Tibial artery (tissue), 4 donors: Measurements from ENCODE around the gene ADAM19.

ENCODE experiments used
- DNase-seq, 2 donors: peaks; one replicate each; pipeline ENCODE4 v3.0.0-alpha.2; 2019
- H3K27ac ChIP-seq, 2 donors: fragments of 200-600 bp; sonication (generic) in 1 of 2; 1 replicate in 1 of 2; 2 replicates in 1 of 2; pipeline ENCODE4 v1.5.1; 2018 to 2019; ENCODE audit warnings: mild to moderate bottlenecking in 1 of 2
- H3K27me3 ChIP-seq, 2 donors: fragments of 200-600 bp; sonication (generic) in 1 of 2; one replicate each; pipeline versions ENCODE4 v1.5.1 to v1.6.0; 2016 to 2019
- H3K36me3 ChIP-seq, 3 donors: fragments of 200-600 bp; sonication (generic) in 2 of 3; one replicate each; pipeline ENCODE4 v1.5.1; 2016 to 2019; ENCODE audit warnings: mild to moderate bottlenecking in 2 of 3
- H3K4me1 ChIP-seq, 4 donors: fragments of 200-600 bp; sonication (generic) in 2 of 4; 1 replicate in 3 of 4; 2 replicates in 1 of 4; pipeline ENCODE4 v1.5.1; 2016 to 2019
- H3K4me3 ChIP-seq, 2 donors: fragments of 200-600 bp; sonication (generic) in 1 of 2; 1 replicate in 1 of 2; 2 replicates in 1 of 2; pipeline ENCODE4 v1.5.1; 2018 to 2019; ENCODE audit warnings: mild to moderate bottlenecking in 2 of 2
- H3K9me3 ChIP-seq, 3 donors: fragments of 200-600 bp; sonication (generic) in 1 of 3; one replicate each; pipeline ENCODE4 v1.5.1; 2016 to 2019
- CTCF ChIP-seq, 2 experiments: fragments of 200-600 bp in 1 of 2; fragments of 450-650 bp in 1 of 2; IDR thresholded peaks; one replicate each; pipeline ENCODE4 v1.5.1; 2017 to 2019; ENCODE audit warnings: antibody characterized with exemption in 2 of 2, mild to moderate bottlenecking in 1 of 2, moderate library complexity in 1 of 2
- intact Hi-C: fragments of 100-400 bp; cut with DNase I; formaldehyde crosslinking; loops from one replicate; pipeline ENCODE4 v1.15.0; 2023; ENCODE audit warnings: low total_unique reads

The ADAM19 gene

GRCh38 chr5:157563929-157564716 lies 11.5 kb downstream of the ADAM19 start:
- intact Hi-C loops: no loop called here

GRCh38 chr5:157563373-157563928 lies 12.1 kb downstream of the ADAM19 start:
- H3K9me3 ChIP-seq: no peaks in the 10 kb centered on the region
- peak overlapping the region; percentile 75 to 80 for H3K27ac ChIP-seq
- TF ChIP-seq CTCF (IDR thresholded peaks at IDR 0.05): no peak
- no peaks in the 10 kb centered on the region for H3K27me3 ChIP-seq
- H3K4me1 ChIP-seq: peaks cover 0 to 66% (median 46%) of the 10 kb centered on the region in 4 donors
- peaks cover 0 to 8% (median 0%) of the 10 kb centered on the region in 3 donors for H3K36me3 ChIP-seq
- peak; percentile 31 to 81 for DNase-seq
- peak overlapping the region in 1 of 2 donors; percentile 3 for H3K4me3 ChIP-seq
- intact Hi-C loops: no loop called here

More at GRCh38 chr5:157563929-157564716, 11.5 kb downstream of the ADAM19 start:
- H3K36me3 ChIP-seq: peaks cover 0 to 8% (median 0%) of the 10 kb centered on the region in 3 donors
- no peaks in the 10 kb centered on the region for H3K27me3 ChIP-seq
- no peaks in the 10 kb centered on the region for H3K9me3 ChIP-seq
- H3K27ac ChIP-seq: peak overlapping the region; percentile 75 to 80
- peaks cover 0 to 59% (median 45%) of the 10 kb centered on the region in 4 donors for H3K4me1 ChIP-seq
- H3K4me3 ChIP-seq: peak overlapping the region in 1 of 2 donors; percentile 3
- no peak for TF ChIP-seq CTCF (IDR thresholded peaks at IDR 0.05)
- DNase-seq: peak in 1 of 2 donors; percentile 41

GRCh38 chr5:157562111-157562581 lies 13.4 kb downstream of the ADAM19 start:
- intact Hi-C loops: no loop called here
- Histone ChIP-seq H3K36me3 (peaks cover 0 to 5% (median 0%) of the 10 kb centered on the region in 3 donors), H3K27ac (peak overlapping the region; percentile 75 to 80), H3K4me1 (peaks cover 0 to 75% (median 49%) of the 10 kb centered on the region in 4 donors), H3K9me3 (no peaks in the 10 kb centered on the region), H3K27me3 (no peaks in the 10 kb centered on the region), H3K4me3 (peak overlapping the region in 1 of 2 donors; percentile 10)
- DNase-seq: peak; percentile 61 to 91
- peak in 1 of 2 experiments; percentile 7 for TF ChIP-seq CTCF (IDR thresholded peaks at IDR 0.05)

GRCh38 chr5:157561110-157561509 lies 14.5 kb downstream of the ADAM19 start:
- Histone ChIP-seq H3K27me3 (no peaks in the 10 kb centered on the region), H3K27ac (peak overlapping the region; percentile 75 to 80), H3K4me1 (peaks cover 0 to 75% (median 49%) of the 10 kb centered on the region in 4 donors), H3K4me3 (no peak overlapping the region), H3K36me3 (no peaks in the 10 kb centered on the region), H3K9me3 (no peaks in the 10 kb centered on the region)
- no peak for TF ChIP-seq CTCF (IDR thresholded peaks at IDR 0.05)
- intact Hi-C loops: no loop called here
- DNase-seq: no peak

GRCh38 chr5:157559301-157559700 lies 16.3 kb downstream of the ADAM19 start:
- DNase-seq: no peak
- no peak overlapping the region for H3K4me3 ChIP-seq
- intact Hi-C loops: no loop called here
- H3K27ac ChIP-seq: peak overlapping the region; percentile 21 to 42
- peaks cover 0 to 78% (median 52%) of the 10 kb centered on the region in 4 donors for H3K4me1 ChIP-seq
- no peaks in the 10 kb centered on the region for H3K27me3 ChIP-seq
- no peaks in the 10 kb centered on the region for H3K9me3 ChIP-seq
- no peak for TF ChIP-seq CTCF (IDR thresholded peaks at IDR 0.05)
- H3K36me3 ChIP-seq: no peaks in the 10 kb centered on the region
